PFSK-1 (cell line): ENCODE results near the gene MGAT1.

Experiments
- POLR2AphosphoS5 ChIP-seq: IDR thresholded peaks from 2 replicates; pipeline ENCODE4 v1.6.1; 2012; ENCODE audit warnings: low read depth, mild to moderate bottlenecking, control low read depth, low read length, moderate library complexity
- SIN3A ChIP-seq: IDR thresholded peaks from 2 replicates; pipeline ENCODE4 v1.6.1; 2012; ENCODE audit warnings: mild to moderate bottlenecking, low read length, moderate library complexity, borderline replicate concordance; ENCODE audit not compliant: insufficient read depth
- TAF1 ChIP-seq: IDR thresholded peaks from 2 replicates; pipeline ENCODE4 v1.6.1; 2012; ENCODE audit warnings: low read length, control low read depth, borderline replicate concordance; ENCODE audit not compliant: insufficient read depth
- TF ChIP-seq, protein P1 (sequence below), 2 experiments: IDR thresholded peaks; 2 replicates each; pipeline versions ENCODE4 v1.6.1 to v1.8.0; 2011 to 2012; ENCODE audit warnings: low read depth in 2 of 2, low read length in 2 of 2, control low read depth in 1 of 2, inconsistent platforms in 1 of 2, mild to moderate bottlenecking in 1 of 2, moderate library complexity in 1 of 2; ENCODE audit not compliant: insufficient read depth in 1 of 2

DNA sequence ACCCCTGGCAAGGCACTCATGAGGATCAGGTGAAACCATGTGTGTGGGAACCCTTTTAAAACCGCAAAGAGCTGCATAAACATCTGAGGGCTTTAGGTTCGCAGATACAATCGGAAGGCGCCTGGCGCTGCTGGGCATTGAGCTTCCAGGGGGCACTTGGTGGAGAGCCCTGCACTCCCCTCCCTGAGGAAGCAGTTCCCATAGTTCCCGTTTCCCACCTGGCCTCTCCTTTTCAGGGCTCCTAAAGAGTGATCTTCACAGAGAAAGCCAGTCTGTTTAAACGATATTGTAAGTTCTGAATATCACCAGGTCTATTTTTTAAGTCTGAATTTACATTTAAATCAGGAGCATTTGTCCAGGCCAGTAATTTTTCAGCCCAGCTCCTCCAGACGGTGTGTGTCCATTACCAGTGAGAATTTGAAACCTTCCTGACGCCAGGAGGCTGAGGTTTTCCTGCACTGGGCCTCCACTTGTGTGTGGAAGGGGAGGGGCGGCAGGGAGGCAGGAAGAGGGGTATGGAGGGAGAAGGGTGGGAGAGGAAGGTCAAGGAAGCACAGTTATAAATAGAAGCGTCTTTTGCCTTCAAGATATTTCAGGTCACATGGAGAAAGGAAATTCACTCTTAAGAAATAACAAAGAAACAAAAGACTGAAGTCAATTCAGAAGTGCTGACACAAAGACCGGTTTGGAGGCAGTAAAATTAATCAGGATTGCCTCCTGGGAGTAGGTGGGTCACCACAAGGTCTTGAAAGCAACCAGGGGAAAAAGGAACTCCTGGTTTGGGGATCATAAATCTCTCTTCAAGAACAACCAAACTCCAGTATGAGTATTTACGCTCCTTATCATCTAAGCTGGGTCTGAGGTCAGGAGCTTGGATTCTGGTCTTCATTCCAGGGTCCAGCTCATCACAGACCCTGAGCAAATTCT lies 14.3 kb upstream of the MGAT1 start:
- TF ChIP-seq POLR2AphosphoS5 (no peak; the same call in 1 of the 2 replicates), TAF1 (no peak), SIN3A (no peak)
- TF ChIP-seq, protein P1, sequence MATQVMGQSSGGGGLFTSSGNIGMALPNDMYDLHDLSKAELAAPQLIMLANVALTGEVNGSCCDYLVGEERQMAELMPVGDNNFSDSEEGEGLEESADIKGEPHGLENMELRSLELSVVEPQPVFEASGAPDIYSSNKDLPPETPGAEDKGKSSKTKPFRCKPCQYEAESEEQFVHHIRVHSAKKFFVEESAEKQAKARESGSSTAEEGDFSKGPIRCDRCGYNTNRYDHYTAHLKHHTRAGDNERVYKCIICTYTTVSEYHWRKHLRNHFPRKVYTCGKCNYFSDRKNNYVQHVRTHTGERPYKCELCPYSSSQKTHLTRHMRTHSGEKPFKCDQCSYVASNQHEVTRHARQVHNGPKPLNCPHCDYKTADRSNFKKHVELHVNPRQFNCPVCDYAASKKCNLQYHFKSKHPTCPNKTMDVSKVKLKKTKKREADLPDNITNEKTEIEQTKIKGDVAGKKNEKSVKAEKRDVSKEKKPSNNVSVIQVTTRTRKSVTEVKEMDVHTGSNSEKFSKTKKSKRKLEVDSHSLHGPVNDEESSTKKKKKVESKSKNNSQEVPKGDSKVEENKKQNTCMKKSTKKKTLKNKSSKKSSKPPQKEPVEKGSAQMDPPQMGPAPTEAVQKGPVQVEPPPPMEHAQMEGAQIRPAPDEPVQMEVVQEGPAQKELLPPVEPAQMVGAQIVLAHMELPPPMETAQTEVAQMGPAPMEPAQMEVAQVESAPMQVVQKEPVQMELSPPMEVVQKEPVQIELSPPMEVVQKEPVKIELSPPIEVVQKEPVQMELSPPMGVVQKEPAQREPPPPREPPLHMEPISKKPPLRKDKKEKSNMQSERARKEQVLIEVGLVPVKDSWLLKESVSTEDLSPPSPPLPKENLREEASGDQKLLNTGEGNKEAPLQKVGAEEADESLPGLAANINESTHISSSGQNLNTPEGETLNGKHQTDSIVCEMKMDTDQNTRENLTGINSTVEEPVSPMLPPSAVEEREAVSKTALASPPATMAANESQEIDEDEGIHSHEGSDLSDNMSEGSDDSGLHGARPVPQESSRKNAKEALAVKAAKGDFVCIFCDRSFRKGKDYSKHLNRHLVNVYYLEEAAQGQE (IDR thresholded peaks at IDR 0.05; ENCODE audit: insufficient read depth in 1 of 2, low read depth in 2 of 2, low read length in 2 of 2), result no peak
